Smooth muscle cell of the brain vasculature (primary cell): ENCODE measurements around the gene SLC6A7.
A peak's percentile ranks its signal among the peaks of the same experiment; 100 is the strongest.

Source experiments
- DNase-seq: peaks from one replicate; pipeline ENCODE4 v3.0.0-alpha.2; 2012; ENCODE audit warnings: low read depth, low spot score

The SLC6A7 gene

DNA sequence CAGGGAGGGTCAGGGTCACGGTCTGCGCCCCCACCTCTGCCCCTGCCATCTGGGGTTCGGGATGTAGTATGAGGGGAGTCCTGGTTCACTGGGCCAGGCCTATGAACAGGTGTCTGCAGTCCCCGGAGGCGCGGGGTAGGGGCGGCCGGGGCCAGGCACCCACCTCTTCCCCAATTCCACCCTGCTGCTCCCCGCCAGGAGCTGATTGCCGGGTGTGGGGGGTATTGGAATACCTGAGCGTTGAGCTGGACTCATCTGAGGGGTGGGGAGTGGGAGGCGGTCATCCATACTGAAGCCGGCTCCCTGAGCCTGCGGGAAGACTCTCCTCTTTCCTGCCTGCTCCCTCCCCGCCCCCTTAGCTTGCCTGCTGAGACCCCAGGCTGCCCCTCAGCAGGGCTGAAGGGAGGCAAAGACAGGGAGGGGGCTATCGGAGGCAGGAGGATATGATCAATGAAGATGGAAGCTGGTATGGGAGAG is 679 bp downstream of the SLC6A7 start:
- DNase-seq: no peak

DNA sequence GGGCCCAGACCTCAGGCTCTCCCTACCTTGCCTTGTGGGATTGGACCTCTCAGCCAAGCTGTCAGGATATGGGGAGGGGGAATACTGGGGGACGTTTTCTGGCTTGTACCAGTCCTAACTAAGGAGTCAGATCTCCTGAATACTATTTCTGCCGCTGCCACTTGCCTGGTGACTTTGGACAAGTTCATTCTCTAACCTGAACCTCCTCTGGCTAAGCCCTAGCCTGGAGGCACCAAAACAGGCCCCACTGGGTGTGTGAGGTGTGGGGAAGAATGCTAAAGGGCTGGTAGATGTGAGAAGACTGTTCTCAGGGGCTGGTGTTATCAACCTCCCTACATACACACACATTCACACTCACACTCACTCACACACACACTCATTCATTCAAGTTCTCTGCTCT is 1.1 kb downstream of the SLC6A7 start:
- DNase-seq: no peak

DNA sequence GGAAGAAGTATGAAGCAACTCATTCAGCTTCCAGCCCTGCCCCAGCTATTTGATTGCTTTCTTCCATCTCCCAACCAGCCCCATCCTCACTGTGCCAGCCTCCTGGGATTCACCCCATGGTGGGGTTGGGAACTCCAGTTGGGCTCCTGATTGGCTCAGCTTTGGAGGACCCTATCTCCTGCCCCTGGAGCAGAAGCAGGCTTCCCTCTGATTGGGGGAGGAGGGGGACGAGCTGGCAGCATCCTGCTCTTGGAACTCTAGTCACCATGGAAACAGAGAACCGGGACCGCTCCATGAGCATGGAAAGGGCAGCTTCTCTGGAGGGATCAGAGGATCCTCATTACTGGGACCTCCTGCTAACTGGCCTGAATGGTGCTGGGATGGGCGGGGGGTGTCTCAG is 2.6 kb downstream of the SLC6A7 start:
- DNase-seq: no peak

DNA sequence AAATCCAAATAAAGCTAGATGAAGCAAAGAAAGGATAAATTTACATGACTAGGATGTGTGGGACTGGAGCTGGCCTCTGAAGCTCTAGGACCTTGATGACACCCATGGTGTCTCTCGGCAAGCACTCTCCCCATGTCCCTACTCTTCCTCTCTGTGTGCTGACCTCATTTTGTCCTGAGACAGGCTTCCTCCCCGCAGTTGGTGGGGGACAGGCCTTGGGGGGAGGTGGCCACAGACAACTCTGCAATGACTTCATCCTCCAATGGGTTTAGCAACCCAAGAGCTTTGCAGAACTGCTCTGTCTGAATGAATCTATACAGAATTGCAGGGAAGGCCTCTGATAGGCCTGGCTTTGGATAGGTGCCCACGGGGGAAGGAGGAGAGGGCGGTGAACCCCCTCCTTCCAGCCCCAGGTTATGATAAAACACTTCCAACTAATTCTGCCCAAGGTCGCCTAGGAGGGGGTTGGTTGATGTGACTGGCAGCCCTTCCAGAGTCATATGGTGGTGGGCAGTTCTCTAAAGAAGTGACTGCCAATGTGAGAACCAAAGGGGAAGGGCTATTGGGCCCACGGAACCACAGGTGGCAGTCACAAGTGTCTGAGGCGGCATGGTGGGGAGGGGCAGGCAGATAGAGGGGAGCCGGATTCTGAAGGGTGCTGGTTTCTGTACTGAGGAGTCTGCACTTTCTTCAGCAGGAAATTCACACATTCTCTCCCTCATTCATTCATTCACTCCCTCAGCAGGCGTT is 6.0 kb downstream of the SLC6A7 start:
- no peak for DNase-seq

DNA sequence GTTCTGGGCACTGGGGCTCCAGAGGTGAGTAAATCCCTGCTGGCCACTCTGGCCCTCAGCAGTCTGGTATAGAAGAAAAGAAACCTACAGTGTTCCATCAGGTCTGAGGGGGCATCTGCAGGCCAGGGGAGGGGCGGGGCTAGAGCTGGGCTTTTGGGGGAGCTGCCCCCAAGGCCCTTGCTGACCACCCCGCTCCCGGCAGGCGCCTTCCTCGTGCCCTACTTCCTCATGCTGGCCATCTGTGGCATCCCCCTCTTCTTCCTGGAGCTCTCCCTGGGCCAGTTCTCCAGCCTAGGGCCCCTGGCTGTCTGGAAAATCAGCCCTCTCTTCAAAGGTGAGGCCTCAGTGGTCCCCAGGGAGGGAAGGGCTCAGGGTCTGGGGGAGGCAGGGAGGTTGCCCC is 6.7 kb downstream of the SLC6A7 start:
- DNase-seq: no peak

DNA sequence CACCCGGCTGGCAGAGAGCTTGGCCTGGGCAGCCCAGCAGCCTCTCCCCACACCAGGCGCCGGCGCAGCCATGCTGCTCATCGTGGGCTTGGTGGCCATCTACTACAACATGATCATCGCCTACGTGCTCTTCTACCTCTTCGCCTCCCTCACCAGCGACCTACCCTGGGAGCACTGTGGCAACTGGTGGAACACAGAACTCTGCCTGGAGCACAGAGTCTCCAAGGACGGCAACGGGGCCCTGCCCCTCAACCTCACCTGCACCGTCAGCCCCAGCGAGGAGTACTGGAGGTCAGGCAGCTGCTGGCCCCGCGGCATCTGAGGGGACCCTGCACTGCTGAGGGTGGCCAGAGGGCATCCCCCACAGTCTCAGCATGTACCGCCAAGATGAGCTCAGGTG is 7.1 kb downstream of the SLC6A7 start:
- DNase-seq: no peak

DNA sequence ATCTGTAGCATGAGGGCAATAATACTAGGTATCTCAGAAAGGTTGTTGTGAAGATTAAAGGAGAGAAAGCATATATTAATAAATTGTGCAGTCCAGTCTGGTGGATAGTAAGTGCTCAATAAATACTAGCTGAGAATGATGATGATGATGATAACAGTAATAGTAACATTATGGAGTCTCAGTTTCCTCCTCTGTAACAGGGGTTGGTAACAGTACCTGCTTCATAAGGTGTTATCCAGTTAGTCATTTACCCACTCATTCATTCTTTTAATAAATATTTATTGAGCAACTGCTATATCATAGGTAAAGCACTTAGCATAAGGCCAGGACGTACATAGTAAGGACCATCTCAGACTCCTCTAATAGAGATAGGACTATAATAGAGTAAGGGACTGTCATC is 7.6 kb downstream of the SLC6A7 start:
- DNase-seq: no peak

DNA sequence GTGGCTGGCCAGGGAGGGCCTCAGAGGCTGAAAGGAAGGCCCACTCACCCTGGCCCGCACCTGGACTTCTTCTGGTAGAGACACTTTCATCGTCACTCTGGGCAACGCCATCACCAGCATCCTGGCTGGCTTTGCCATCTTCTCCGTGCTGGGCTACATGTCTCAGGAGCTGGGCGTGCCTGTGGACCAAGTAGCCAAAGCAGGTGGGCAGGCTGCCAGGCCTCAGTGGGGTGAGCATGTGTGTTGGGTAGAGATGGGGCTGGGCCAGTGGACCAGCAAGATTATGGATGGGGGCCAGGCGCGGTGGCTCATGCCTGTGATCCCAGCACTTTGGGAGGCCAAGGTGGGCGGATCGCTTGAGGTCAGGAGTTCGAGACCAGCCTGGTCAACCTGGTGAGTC is 12.6 kb downstream of the SLC6A7 start:
- DNase-seq: no peak

DNA sequence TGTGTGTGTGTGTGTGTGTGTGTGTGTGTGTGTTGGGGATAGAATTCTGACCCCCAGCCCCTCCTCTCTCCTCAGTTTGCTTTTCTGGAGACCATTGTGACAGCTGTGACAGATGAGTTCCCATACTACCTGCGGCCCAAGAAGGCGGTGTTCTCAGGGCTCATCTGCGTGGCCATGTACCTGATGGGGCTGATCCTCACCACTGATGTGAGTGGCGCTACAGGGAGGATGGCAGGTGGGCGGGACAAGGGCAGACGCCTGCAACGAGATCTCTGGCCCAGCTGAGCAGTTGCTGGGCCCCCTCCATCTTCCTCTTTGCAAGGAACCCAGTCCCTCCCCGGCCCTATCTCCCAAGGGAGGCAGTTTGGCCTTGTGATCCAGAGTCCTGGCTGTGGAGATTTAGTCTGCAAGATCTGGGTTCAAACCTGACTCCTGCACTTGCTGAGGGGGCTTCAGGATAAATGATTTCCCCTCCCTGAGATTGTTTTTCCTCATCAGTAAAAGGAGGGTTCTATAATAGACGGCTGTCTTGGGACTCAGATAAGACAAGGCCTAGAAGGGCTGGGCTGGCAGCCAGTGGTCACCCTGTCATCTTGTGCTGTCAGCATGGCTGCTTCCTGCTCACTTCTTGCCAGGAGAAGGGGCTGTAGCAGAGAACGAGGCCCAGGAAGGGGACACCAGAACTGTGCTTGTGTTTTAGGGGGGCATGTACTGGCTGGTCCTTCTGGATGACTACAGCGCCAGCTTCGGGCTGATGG is 14.1 kb downstream of the SLC6A7 start:
- no peak for DNase-seq

DNA sequence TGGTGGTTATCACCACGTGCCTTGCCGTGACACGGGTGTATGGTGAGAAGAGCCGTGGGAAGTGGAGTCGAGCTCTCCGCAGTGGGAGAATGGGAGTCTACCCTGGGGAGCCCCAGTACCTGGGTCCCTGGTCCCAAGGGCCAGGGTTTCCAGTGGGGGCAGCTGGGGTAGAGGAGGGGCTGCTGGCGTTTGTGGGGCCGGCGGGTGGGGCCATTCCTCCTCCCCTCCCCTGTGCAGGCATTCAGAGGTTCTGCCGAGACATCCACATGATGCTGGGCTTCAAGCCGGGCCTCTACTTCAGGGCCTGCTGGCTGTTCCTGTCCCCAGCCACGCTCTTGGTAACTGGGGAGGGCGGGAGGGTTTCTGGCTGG is 14.7 kb downstream of the SLC6A7 start:
- DNase-seq: no peak

DNA sequence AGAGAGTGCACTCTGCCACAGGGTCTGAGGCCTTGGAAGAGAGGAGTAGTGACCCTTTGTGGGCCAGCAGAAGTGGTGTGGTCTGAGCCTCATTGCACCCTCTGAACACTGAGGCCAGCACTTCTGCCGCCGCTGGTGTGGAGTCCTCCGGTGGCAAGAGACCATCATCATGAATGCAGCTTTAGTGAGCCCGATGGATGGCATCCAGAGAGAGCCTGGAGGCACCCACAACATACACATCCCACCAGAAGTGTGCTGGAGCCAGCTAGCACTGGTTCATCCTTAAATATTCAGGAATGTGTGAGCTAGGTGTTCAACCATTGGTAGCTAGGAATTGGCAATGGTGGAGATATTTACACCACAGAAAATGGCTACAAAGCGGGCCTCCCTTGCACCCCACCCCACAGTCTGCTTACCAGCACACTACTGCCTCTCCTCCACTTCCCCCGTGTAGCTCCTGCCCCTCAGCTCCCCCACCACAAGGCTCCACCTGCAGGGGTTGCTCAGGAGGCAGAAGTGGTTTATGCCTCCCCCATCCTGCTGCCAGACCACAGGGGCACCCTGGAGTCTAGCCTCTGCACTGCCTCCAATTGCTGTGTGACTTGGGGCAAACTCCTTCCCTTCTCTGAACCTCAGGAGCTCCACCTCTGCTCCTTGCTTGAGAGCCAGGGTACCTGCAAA is 16.4 kb downstream of the SLC6A7 start:
- no peak for DNase-seq

DNA sequence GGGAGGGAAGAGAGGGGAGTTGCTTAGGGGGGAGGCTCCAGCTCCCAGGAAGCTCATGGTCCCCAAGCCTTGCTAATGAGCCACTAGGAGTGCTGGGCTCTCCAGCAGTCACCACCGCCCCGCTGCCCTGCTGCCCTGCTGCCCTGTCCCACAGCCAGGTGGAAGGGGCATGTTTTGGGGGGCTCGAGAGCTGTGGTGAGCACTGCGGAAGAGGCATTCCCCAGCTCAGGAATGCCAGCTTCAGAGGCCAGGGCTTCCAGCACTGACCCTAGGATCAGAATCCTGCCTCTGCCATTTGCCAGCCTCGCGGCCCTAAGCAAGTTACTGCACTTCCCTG is 16.9 kb downstream of the SLC6A7 start:
- DNase-seq: no peak

DNA sequence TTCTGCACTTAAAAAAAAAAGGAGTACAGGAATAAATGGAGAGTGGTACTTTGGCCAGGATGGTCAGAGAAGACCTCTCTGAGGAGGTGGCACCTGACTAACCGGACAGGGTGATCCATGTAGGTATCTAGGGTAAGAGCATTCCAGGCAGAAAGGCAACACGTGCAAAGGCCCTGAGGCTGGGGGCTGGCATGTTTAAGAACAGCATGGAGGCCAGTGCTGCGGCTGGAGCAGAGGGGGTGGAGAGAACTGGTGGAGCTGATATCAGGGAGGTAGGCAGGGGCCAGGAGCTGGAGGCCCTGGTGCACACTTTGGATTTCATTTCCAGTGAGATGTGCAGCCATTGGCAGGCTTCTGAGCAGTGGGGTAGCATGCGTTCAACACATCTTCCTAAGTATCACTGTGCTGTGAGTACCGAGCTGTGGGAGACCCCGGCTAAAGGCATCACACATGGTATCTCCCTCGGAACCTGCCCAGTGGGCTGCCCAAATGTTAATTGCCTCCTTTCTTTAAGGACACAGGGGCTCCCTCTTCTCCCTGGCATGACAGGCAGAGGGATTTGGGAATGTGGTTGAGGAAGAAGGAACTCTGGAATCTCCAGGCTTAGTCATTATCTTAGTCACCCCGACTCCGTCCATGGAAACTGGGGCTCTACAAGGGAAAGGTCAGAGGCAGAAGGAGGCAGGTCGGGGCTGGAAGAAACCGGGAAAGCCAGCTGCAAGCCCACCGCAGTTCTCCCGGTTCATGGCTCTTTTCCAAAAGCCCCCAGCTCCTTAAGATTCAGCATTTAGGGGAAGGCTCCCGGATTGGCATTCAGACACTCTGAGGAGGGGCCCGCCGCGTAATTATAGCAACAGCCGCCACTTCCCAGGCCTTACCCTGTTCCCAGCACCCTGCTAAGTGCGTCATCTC is 18.6 kb downstream of the SLC6A7 start:
- no peak for DNase-seq

DNA sequence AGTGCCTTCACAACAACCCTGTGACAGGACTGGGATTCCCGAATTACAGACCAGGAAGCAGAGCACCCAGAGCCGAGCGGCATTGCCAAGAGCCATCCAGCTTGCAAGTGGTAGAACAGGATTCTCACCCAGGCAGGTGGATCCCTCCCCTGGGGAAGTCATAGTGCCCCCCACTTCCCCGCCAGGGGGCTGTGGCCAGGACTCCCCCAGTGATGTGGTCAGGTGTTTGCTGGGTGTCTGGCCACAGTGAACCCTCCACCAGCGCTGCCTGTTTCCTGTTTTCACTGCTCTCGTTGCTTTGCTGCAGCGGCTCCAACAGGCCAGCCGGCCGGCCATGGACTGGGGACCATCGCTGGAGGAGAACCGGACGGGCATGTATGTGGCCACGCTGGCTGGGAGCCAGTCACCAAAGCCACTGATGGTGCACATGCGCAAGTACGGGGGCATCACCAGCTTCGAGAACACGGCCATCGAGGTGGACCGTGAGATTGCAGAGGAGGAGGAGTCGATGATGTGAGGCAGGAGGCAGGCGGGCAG is 19.3 kb downstream of the SLC6A7 start:
- no peak for DNase-seq

DNA sequence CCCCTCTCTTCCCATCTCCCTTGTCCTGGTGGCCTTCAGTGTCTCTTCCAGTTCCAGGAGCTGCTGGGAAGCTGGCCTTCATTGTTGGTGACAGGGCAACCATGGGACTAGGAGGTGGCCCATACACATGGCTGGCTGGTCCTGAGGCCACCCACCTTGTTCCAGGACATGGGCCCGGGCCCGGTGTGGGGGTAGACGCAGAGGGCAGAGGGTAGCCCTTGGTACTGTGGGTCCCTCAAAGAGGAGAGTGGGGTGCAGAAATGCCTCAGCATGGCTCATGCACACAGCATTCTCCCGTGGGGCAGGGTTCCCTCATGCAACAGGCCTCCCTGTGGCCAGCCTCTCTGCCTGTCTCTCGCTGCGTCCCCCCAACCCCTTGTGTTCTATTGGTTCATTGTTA is 20.8 kb downstream of the SLC6A7 start:
- no peak for DNase-seq

DNA sequence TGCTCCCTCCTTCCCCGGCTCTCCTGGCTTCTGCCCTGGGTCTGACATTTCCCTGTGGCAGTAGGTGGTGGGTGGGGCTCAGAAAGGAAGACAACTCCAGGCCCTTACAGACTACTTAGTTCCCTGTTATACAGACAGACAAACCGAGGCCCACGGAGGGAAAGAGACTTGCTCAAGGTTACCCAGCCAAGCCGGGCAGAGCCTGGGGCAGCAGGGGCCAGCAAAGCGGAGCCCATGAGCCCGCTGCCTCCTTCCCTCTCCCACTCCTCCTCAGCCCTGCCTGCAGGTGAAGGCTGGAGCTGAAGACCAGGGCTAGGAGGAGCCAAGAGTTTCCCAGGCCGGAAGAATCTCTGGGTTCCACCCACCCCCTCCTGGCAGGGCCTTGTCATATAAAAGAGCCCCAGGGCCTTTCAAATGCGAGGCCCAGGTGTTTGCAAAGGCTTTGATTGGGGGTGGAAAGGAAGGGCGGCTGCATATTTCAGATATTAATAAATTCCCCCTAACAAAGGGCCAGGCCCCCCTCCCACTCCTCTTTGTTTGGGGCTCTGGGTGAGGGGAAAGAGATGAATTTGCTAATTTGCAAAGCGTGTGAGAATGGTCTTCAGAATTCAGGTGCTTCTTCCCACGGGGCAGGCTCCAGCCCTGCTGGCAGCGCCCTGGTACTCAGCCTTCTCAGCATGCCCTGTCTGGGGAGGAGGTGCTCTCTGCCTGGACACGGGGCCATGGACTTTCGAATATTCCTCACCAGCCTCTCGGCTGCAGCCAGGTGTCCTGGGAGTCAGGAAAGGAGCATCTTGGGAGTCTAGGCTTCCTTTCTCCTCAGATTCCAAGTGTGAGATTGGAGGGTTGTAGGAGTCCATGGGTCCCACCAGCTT is 21.5 kb downstream of the SLC6A7 start:
- no peak for DNase-seq

DNA sequence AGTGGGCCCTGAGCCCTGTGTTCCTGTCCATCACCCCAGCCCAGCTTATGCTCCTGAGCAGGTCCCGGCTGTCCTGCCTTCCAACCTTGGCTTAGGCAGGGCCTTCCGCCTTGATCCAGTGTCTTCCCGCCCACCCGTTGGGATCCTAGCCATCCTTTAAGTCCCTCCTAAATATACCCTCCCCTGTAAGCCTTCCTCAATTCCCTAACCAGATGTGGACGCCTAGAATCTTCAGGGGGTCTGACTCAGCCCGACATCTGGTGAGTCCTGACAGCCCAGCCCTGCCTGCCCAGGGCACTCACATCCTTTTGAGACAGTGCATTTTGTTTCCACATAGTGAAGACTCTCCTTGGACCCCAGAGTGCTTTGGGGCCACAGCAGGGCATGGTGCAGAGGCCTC is 23.7 kb downstream of the SLC6A7 start:
- DNase-seq: peak; percentile 59

DNA sequence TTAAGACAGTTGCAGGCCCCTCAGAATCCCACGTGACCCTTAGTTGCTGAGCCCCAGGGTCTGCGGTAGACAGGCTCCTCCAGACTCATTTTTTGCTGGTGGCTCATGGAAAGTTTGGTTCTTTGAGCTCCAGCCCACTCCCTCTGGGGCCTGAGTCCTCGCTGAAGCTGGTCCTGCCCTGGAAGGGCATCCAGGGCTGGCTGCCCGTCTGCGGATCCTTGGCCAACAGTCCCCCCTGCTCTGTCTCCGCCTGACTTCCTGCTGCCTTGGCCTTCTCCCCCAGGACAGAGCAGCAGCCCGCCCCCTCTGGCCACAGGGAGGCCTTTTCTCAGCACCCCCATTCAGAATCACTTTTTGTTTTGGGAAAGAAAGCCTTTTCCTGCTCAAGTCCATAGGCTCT is 24.4 kb downstream of the SLC6A7 start:
- no peak for DNase-seq

DNA sequence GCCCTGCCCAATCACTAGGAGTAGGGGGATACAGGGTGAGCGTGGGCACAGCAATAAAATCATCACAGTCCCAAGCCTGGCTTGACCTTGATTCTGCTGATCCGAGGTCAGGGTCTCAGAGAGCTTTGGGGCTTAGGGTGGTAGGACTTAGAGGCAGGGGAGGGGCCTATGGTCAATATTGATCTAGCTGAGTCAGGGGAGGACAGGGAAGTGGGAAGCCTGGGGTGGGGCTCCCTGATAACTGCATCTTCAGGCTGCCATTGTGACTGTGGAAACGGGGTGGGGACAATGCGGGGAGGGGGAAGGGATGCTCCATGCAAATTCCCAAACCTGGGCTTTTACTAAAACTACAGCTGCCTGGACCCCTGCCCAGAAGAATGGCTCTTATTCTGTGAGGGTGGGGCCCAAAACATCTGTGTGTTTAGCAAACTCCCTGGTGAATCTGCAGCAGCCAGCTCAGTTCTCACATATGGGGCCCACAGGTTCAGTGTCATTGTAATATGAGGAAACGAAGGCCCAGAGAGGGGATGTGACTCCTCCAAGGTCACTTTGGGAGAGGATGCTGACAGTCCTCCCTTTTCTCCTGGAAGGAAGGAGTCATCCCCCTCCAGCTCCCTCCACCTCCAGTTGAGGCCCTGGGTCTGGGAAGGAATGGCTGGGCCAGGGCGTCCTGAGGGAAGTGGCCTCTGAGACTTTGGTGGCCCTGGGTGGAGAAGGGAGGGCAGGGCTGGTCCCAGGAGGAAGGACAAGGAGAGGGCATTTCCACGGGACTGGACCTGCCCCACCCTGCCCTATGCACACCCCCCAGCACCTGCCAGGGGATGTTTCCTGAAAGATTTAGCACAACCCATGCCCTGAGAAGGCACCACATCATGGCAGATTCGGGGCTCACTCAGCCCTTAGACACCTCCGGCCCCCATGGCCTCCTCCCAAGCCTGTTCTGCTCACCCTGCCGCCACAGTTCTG is 26.4 kb downstream of the SLC6A7 start:
- no peak for DNase-seq
